Testis (tissue), 3 donors: ENCODE results near the gene COLEC11. TPM values are rescaled to one million over a fixed set of nuclear protein-coding genes. Genes with fewer than 3 reads are reported as not detected.

Experiments used
- DNase-seq: peaks from one replicate; pipeline ENCODE4 v3.0.0-alpha.2; 2019
- H3K27ac ChIP-seq, 2 donors: fragments of 200-600 bp; sonication (generic); one replicate each; pipeline ENCODE4 v1.5.1; 2019
- H3K27me3 ChIP-seq: fragments of 200-600 bp; sonication (generic); one replicate; pipeline ENCODE4 v1.5.1; 2019
- H3K36me3 ChIP-seq: fragments of 200-600 bp; sonication (generic); one replicate; pipeline ENCODE4 v1.5.1; 2017; ENCODE audit warnings: low read depth; ENCODE audit errors: missing control alignments
- H3K4me1 ChIP-seq: fragments of 200-600 bp; sonication (generic); one replicate; pipeline ENCODE4 v1.5.1; 2019
- H3K4me3 ChIP-seq, 2 donors: fragments of 200-600 bp; sonication (generic); one replicate each; pipeline ENCODE4 v1.5.1; 2017 to 2019
- H3K9me3 ChIP-seq: fragments of 200-600 bp; sonication (generic); one replicate; pipeline ENCODE4 v1.5.1; 2017
- CTCF ChIP-seq, 3 experiments: fragments of 450-650 bp in 2 of 3; fragments of 200-600 bp in 1 of 3; sonication (generic) in 1 of 3; IDR thresholded peaks; one replicate each; pipeline ENCODE4 v1.5.1; 2016 to 2019; ENCODE audit warnings: antibody characterized with exemption in 3 of 3, mild to moderate bottlenecking in 2 of 3, moderate library complexity in 1 of 3
- POLR2A ChIP-seq: fragments of 450-650 bp; IDR thresholded peaks from one replicate; pipeline ENCODE4 v1.6.1; 2017; ENCODE audit warnings: antibody characterized with exemption, mild to moderate bottlenecking, moderate library complexity
- WGBS, 2 donors: methylation state at CpG; one replicate each; pipeline ENCODE4 v1.1.5; 2018; 5-methylcytosine and 5-hydroxymethylcytosine counted together
- intact Hi-C: fragments of 100-400 bp; cut with DNase I; formaldehyde crosslinking; loops from one replicate; pipeline ENCODE4 v1.15.1; 2023; ENCODE audit warnings: low total_unique reads
- polyA plus RNA-seq: library from polyadenylated mRNA; stranded (reverse); fragments of 350-450 nt; fragmentation: Illumina TruSeq; extraction: RNeasy Lipid Tissue Mini Kit (QIAGEN cat#74804); gene quantifications from one replicate; pipeline ENCODE4 v1.2.3, GENCODE V29; 2014; ENCODE audit warnings: low read depth, low replicate concordance; ENCODE audit not compliant: insufficient read depth
- total RNA-seq, 2 donors: library from RNA; depleted of rRNA; stranded (reverse); fragments of >200 nt; gene quantifications; one replicate each; pipeline ENCODE4 v1.2.3, GENCODE V29; 2016

The COLEC11 gene
- total and polyA plus RNA-seq, 3 donors from 2014 or later = 12.7 to 15.8 (median 15.4) TPM

DNA sequence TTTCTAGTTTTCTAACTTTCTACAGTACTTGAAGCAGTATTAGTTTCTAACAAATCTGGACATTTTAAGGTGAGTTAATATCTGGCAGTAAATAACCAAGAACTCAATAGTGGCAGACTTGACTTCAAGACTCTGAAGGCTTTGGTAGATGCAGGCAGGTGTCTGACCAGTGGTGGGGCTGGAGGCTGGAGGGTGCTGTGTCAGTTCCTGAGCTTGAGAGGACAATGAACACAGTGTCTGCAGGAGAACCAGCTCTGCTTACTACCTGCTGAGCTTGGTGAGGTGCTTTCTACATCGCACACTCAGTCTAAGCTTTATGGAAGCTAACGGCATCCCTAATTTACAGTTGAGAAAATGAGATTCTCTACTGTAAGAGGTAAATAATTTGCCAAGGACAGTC, 84.3 kb downstream of the COLEC11 start:
- TF ChIP-seq CTCF (IDR thresholded peaks at IDR 0.05) (no peak), POLR2A (no peak)
- H3K27ac ChIP-seq = no peak overlapping the region
- no peaks in the 10 kb centered on the region for H3K27me3 ChIP-seq
- no peaks in the 10 kb centered on the region for H3K9me3 ChIP-seq
- H3K4me3 ChIP-seq = no peak overlapping the region
- intact Hi-C loops = no loop called here
- no peaks in the 10 kb centered on the region for H3K36me3 ChIP-seq
- DNase-seq = no peak
- 90 to 96% methylated on average over 2 of the region's 2 CpGs for WGBS, 2 donors
- H3K4me1 ChIP-seq = no peaks in the 10 kb centered on the region

- Histone ChIP-seq H3K4me3 (no peak overlapping the region), H3K27ac (no peak overlapping the region), H3K9me3 (no peaks in the 10 kb centered on the region), H3K27me3 (no peaks in the 10 kb centered on the region), H3K36me3 (no peaks in the 10 kb centered on the region), H3K4me1 (no peaks in the 10 kb centered on the region)
- intact Hi-C loops = no loop called here
- WGBS, 2 donors = 89 to 90% methylated on average over 15 to 23 of the region's 23 CpGs
- TF ChIP-seq POLR2A (no peak), CTCF (IDR thresholded peaks at IDR 0.05) (no peak)
- no peak for DNase-seq
These were observed 84.9 kb downstream of the COLEC11 start for GRCh38 chr2:3679616-3680393.

- no peak for DNase-seq
- TF ChIP-seq CTCF (IDR thresholded peaks at IDR 0.05) (no peak), POLR2A (no peak)
- Histone ChIP-seq H3K27ac (no peak overlapping the region), H3K4me1 (no peaks in the 10 kb centered on the region), H3K4me3 (no peak overlapping the region), H3K36me3 (no peaks in the 10 kb centered on the region), H3K27me3 (no peaks in the 10 kb centered on the region), H3K9me3 (no peaks in the 10 kb centered on the region)
- intact Hi-C loops = no loop called here
- WGBS, 2 donors = 92 to 93% methylated on average over 18 of the region's 18 CpGs
These were observed 85.8 kb downstream of the COLEC11 start for GRCh38 chr2:3680548-3681345.

DNA sequence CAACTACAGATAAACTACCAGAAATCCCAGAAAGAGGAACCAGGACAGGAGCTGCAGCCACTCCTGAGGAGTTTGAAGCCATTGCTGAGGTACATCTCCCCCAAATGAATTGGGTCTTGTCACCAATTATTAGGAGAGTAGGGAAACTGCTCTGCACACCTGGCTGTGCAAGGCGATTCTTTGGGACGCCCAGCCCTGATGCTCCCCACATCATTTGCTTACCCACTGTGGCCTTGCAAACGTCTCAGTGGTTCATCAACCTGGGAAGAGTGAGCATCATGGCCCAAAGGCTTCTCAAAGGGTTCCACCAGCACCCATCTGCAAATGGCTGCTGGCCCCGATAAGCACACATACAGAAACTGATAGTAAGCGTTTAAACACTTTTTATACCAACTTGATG, 86.7 kb downstream of the COLEC11 start:
- no peak for DNase-seq
- Histone ChIP-seq H3K36me3 (no peaks in the 10 kb centered on the region), H3K9me3 (no peaks in the 10 kb centered on the region), H3K27ac (no peak overlapping the region), H3K27me3 (no peaks in the 10 kb centered on the region), H3K4me1 (no peaks in the 10 kb centered on the region), H3K4me3 (no peak overlapping the region)
- WGBS, 2 donors = 92 to 99% methylated on average over 5 of the region's 5 CpGs
- TF ChIP-seq CTCF (IDR thresholded peaks at IDR 0.05) = no peak
- no peak for TF ChIP-seq POLR2A
- intact Hi-C loops = no loop called here
